HG03039 (cell line): ENCODE measurements around the gene ETFRF1.
A peak's percentile ranks its signal among the peaks of the same experiment; 100 is the strongest.

Experiments
- ATAC-seq: cut with Tn5 transposase; IDR thresholded peaks from one replicate; pipeline ENCODE4 v1.9.1; 2021; ENCODE audit warnings: mild to moderate bottlenecking, moderate library complexity; ENCODE audit not compliant: unreplicated experiment

Gene ETFRF1

GRCh38 chr12:25208554-25208953, 13.5 kb downstream of the ETFRF1 start:
- no peak for ATAC-seq

GRCh38 chr12:25213338-25213737, 18.3 kb downstream of the ETFRF1 start:
- no peak for ATAC-seq

- ATAC-seq: no peak
These were observed 41.2 kb downstream of the ETFRF1 start for GRCh38 chr12:25236190-25236589.

- ATAC-seq: no peak
These were observed 41.6 kb downstream of the ETFRF1 start for GRCh38 chr12:25236626-25237025.

- no peak for ATAC-seq
These were observed 46.4 kb downstream of the ETFRF1 start for GRCh38 chr12:25241167-25242020.

- no peak for ATAC-seq
These were observed 48.1 kb downstream of the ETFRF1 start for GRCh38 chr12:25242981-25243679.

GRCh38 chr12:25243680-25243990, 48.6 kb downstream of the ETFRF1 start:
- ATAC-seq: no peak

GRCh38 chr12:25245491-25245890, 50.5 kb downstream of the ETFRF1 start:
- ATAC-seq: no peak

- no peak for ATAC-seq
These were observed 53.1 kb downstream of the ETFRF1 start for GRCh38 chr12:25248137-25248536.

GRCh38 chr12:25248732-25249131, 53.7 kb downstream of the ETFRF1 start:
- ATAC-seq: no peak

GRCh38 chr12:25249931-25250738, 55.1 kb downstream of the ETFRF1 start:
- ATAC-seq: peak; percentile 32

GRCh38 chr12:25250744-25251730, 56.0 kb downstream of the ETFRF1 start, which contains the start of gene KRAS:
KRAS (minus strand) TSS chr12:25250929.
- ATAC-seq: peak; percentile 75

GRCh38 chr12:25251769-25252168, 56.7 kb downstream of the ETFRF1 start:
- ATAC-seq: no peak

- ATAC-seq: no peak
These were observed 57.9 kb downstream of the ETFRF1 start for GRCh38 chr12:25252946-25253345.

GRCh38 chr12:25253371-25254068, 58.5 kb downstream of the ETFRF1 start:
- no peak for ATAC-seq

- ATAC-seq: no peak
These were observed 59.3 kb downstream of the ETFRF1 start for GRCh38 chr12:25254271-25254880.
